Sciatic nerve (tissue), 2 donors: ENCODE results near the gene EVC2. TPM values are rescaled to one million over a fixed set of nuclear protein-coding genes. Genes with fewer than 3 reads are reported as not detected.

Experiments
- ATAC-seq: fragments of 200-7000 bp; cut with Tn5 transposase; one replicate; pipeline ENCODE4 v1.9.1; 2020; ENCODE audit warnings: mild to moderate bottlenecking, moderate library complexity
- DNase-seq: peaks from one replicate; pipeline ENCODE4 v3.0.0-alpha.2; 2020; ENCODE audit warnings: low spot score
- intact Hi-C: fragments of 100-400 bp; cut with DNase I; formaldehyde crosslinking; loops from one replicate; pipeline ENCODE4 v1.14.2; 2022
- total RNA-seq: library from RNA; stranded (reverse); fragmentation: NEBNext Ultra II Directional; extraction: Animal tissue kit (Norgen Biotek cat#: 25700); gene quantifications from one replicate; pipeline ENCODE4 v1.2.1, GENCODE V29; 2021
- donor health status: DM: no; HTN: no; CAD: no.
- donor health status: DM: no; HTN: no; CAD: no.

The EVC2 gene
- total RNA-seq, 1 donor from 2014 or later: 12.5 TPM

DNA sequence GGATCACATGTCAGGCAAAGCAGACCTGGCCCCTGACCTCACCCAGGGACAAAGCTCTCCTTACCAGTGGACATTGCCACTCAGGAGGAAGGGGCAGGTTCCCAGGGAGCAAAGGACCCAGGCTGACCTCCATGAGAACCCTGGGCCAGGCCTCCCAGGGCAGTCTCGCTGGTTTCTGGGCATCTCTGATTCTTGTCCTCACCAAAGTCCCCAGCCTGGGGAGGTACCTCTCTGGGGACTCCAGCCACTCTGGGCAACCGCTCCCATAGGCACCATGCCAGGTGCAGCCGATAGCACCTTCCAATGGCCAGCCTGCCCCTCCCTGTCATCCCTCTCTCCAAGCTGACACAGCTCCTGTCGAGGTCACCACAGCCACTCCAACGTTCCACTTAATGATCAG is 7.9 kb downstream of the EVC2 start:
- DNase-seq: no peak
- intact Hi-C loops: no loop called here

DNA sequence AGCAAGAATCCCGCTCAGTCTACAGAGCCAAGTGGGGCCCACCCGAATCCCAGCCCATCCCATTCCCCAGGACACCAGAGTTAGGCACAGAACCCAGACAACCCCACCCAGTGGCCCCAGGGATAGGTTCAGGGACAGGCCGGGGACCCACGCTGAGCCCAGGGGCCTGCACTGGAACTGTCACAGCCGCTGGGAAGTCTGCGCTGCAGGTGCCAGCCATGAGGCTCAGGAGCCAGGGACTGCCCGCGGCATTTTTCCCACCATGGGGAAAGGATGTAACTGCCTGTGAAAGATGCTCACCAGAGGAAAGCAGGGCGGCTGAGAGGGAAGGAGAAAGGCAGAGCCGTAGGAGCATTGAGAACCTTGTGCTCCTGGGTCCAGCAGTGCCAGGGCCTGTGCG is 12.0 kb downstream of the EVC2 start:
- DNase-seq: no peak
- no peak for ATAC-seq
- intact Hi-C loops: no loop called here

More for the DNA sequence above, 7.9 kb downstream of the EVC2 start:
- ATAC-seq: no peak

DNA sequence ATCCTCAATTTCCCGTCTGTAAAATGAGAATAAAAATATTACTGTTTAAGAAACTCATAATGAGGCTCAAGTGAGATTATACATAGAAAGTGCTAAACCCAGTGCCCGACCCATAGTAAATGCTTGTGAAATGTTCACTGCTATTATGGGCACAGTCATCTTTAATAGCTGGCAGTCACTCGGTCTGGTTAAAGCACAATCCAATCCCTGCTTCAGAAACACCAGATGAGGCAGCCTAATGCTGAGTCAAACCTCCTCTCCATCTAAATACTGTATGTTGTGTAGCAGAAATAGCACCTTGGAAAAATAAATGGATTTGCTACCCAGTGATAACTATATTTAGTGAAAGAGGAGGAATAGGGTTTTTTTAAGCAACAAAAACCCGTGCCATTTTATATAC is 14.5 kb downstream of the EVC2 start:
- intact Hi-C loops: no loop called here
- no peak for DNase-seq

GRCh38 chr4:5691491-5692132 is 16.7 kb downstream of the EVC2 start:
- DNase-seq (no peak), ATAC-seq (no peak)
- intact Hi-C loops: no loop called here

More for the DNA sequence above, 14.5 kb downstream of the EVC2 start:
- ATAC-seq: no peak

- no peak for DNase-seq
- no peak for ATAC-seq
- intact Hi-C loops: no loop called here
These were observed 19.3 kb downstream of the EVC2 start for GRCh38 chr4:5689065-5689464.

GRCh38 chr4:5686338-5686737 is 22.0 kb downstream of the EVC2 start:
- no peak for DNase-seq
- no peak for ATAC-seq

GRCh38 chr4:5685296-5685695 is 23.1 kb downstream of the EVC2 start:
- intact Hi-C loops: no loop called here
- no peak for DNase-seq
- no peak for ATAC-seq

More at GRCh38 chr4:5686338-5686737, 22.0 kb downstream of the EVC2 start:
- intact Hi-C loops: no loop called here

DNA sequence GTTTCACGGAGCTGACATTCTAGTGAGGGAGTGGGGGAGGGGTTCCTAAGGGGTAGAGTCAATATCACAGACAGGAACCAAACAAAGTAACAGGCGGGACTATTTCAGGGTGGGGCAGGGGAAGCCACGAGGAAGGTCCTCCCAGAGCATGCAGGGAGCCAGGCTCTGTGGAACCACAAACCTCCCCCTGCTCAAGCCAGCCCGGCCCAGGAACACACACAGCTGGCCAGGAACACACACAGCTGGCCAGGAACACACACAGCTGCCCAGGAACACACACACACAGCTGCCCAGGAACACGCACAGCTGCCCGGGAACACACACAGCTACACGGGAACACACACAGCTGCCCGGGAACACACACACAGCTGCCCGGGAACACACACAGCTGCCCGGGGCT is 24.8 kb downstream of the EVC2 start:
- DNase-seq (no peak), ATAC-seq (peak; percentile 58)
- intact Hi-C loops: no loop called here

- intact Hi-C loops: no loop called here
- ATAC-seq (no peak), DNase-seq (no peak)
These were observed 29.4 kb downstream of the EVC2 start for GRCh38 chr4:5678977-5679376.

- DNase-seq: no peak
- ATAC-seq: no peak
- intact Hi-C loops: no loop called here
These were observed 31.6 kb downstream of the EVC2 start for GRCh38 chr4:5676763-5677162.

- ATAC-seq (no peak), DNase-seq (no peak)
- intact Hi-C loops: no loop called here
These were observed 41.6 kb downstream of the EVC2 start for GRCh38 chr4:5666741-5667140.

GRCh38 chr4:5664778-5665177 is 43.6 kb downstream of the EVC2 start:
- DNase-seq: no peak
- intact Hi-C loops: no loop called here

GRCh38 chr4:5662555-5662954 is 45.8 kb downstream of the EVC2 start:
- intact Hi-C loops: no loop called here
- DNase-seq: no peak
- no peak for ATAC-seq

More at GRCh38 chr4:5664778-5665177, 43.6 kb downstream of the EVC2 start:
- ATAC-seq: no peak

- ATAC-seq (no peak), DNase-seq (no peak)
- intact Hi-C loops: no loop called here
These were observed 47.1 kb downstream of the EVC2 start for GRCh38 chr4:5661237-5661636.

- DNase-seq: no peak
- intact Hi-C loops: no loop called here
- no peak for ATAC-seq
These were observed 48.2 kb downstream of the EVC2 start for GRCh38 chr4:5660185-5660584.

DNA sequence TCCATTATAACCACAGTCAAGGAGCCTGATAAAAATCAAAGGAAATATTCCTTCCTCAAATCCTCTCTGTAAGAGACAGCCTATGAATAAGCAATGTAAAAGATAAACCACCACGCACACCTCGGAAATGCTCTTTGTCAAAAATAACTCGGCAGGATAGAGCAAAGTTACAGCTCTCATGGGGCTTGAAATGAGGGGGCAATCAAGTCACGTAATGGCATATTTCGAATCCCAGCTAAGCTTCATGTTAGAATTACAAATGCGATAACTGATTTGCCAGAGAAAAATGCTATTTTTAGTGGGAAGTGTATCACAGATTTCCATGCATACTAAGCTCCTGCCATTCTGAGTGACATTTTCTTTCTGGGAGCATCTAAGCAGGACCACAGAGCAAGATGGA is 49.4 kb downstream of the EVC2 start:
- intact Hi-C loops: no loop called here
- ATAC-seq (no peak), DNase-seq (no peak)

GRCh38 chr4:5656415-5656814 is 51.9 kb downstream of the EVC2 start:
- ATAC-seq (no peak), DNase-seq (no peak)
- intact Hi-C loops: no loop called here

DNA sequence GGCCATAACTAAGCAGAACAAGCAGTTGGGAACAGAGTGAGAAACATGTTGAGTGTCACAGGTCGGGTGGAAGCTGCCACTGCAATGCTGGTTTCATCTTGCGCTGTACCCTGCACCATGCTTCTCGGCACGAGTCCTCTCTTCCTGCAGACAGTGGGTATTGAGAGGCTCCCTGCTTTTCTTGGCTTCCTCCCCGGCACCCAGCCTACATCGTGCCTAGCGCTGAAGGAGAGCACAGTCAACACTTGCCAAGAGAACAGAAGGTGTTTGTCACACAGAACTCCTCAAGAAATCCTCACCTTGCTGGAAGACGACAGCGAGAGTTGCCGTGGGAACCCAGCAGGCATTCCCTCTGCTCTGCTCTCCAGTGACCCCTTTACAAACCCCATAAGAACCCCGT is 53.6 kb downstream of the EVC2 start:
- ATAC-seq (no peak), DNase-seq (no peak)
- intact Hi-C loops: no loop called here

GRCh38 chr4:5651089-5651488 is 57.3 kb downstream of the EVC2 start:
- no peak for DNase-seq
- no peak for ATAC-seq
- intact Hi-C loops: no loop called here

- DNase-seq: no peak
- no peak for ATAC-seq
- intact Hi-C loops: no loop called here
These were observed 58.3 kb downstream of the EVC2 start for GRCh38 chr4:5650040-5650439.

- DNase-seq (no peak), ATAC-seq (peak; percentile 48)
- intact Hi-C loops: no loop called here
These were observed 61.0 kb downstream of the EVC2 start for GRCh38 chr4:5647351-5647750.
